Central memory CD4-positive, alpha-beta T cell (primary cell): ENCODE results near the gene BGLAP.

ENCODE experiments used
- DNase-seq: peaks from one replicate; pipeline ENCODE4 v3.0.0; 2022

Gene BGLAP

DNA sequence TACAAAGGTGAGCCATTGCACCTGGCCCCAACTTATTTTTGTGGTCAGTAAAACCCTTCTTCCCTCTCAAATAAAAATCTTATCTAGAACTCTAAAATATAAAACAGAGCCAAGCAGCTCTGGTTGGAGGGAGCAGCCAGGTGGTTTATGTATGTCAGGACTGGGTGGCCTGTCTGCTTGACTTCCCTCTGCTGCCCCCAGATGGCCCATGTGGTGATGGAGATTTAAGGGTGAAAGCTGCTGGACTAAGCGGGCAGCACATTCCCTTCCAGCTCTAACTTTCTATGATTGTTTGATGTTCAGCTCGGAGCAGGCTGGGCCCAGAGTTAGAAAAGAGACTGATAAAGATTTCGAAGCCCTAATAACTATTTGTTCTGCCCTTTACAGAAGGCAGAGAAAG lies 17.8 kb downstream of the BGLAP start:
- DNase-seq, result no peak

- no peak for DNase-seq
Measured at GRCh38 chr1:156260896-156261295, 18.9 kb downstream of the BGLAP start.

DNA sequence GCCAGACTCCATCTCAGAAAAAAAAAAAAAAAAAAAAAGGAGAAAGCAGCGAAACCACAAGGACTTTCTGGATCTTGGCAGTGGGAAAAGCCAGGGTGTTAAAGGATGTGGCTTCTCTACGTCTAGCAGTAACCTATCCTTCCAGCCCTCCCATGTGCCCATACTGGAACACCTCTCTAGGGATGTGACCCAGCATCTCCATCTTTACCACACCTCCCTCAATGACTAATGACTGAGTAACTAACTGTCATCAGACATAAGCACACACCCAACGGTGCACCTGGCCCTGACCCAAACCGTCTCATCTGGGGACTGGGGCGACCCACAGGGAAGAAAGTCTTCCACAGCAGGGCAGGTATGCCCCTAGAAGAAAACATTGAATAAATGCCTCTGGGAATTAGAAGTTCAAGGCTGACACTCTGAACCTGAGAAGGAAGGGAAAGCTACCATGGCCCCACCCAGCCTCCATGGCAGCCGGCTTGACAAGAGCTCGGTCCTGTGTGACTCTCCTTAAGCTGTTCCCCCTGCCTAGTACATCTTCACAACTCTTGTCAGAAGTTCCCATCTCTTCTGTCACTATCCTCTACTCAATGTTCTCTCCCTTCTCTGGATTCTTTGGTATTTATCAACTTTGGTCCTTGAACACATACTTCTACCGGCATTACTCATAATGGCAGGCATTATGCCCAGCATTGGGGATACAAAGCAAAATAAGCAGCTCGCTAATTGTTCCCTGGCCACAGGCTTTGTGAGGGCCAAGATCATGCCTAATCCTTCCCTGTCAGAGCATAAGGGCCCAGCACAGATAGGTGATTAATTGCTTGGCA lies 20.7 kb downstream of the BGLAP start:
- no peak for DNase-seq

DNA sequence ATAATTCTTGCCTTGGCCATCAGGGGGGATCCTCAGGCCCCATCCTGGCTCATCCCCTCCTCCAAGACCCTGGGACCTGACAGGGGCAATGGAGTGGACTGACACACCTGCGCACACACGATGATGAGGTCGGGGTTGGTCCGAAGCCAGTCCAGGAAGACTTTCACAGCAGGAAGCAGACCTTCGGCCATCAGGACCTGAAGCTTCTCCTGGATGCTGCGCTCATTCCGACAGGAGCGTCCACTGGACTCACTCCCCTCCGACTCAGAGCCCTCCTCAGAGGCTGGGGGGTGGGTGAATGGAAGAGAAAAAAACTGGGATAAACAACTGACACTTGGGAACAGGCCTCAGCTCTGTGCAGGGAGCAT lies 21.3 kb downstream of the BGLAP start:
- no peak for DNase-seq

GRCh38 chr1:156266051-156266450 lies 24.1 kb downstream of the BGLAP start:
- no peak for DNase-seq

GRCh38 chr1:156268336-156268735 lies 26.4 kb downstream of the BGLAP start:
- no peak for DNase-seq

DNA sequence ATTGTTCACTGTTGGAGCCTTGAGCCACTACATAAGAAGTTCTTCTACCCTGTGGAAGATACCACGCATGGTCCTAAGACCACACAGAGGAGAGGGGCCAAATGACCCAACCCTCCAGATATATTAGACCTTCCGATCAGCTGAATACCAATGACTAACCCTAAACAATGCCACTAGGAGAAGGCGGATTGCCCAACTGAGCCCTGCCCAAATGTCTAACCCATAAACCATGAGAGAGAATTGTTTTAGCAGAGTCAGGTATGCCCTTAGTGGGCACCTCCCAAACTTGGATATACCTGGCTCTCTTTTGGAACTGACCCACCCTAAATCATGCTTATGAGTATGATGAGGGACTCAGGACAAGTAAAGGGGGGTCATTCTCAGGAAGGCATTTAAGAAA lies 28.3 kb downstream of the BGLAP start:
- no peak for DNase-seq

- DNase-seq, result no peak
Measured at GRCh38 chr1:156276532-156276931, 34.5 kb downstream of the BGLAP start.

- no peak for DNase-seq
Measured at GRCh38 chr1:156276966-156277381, 35.0 kb downstream of the BGLAP start.

DNA sequence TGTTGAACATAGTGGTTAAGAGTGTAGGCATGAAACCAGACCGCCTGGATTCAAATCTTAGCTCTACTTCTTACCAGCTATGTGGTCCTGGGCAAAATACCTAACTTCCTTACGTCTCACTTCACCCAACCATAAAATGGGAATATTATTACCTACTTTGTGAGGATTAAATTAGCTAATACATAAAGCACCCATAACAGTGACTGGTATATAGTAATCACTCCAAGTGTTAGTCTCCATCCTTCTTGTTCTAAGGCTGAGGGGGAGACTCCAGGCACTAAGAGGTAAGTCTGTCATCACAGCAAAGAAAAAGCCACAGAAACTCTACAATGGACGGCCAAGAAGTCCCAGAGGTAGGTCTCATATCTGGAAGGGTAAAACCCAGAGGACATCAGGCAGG lies 37.9 kb downstream of the BGLAP start:
- no peak for DNase-seq

DNA sequence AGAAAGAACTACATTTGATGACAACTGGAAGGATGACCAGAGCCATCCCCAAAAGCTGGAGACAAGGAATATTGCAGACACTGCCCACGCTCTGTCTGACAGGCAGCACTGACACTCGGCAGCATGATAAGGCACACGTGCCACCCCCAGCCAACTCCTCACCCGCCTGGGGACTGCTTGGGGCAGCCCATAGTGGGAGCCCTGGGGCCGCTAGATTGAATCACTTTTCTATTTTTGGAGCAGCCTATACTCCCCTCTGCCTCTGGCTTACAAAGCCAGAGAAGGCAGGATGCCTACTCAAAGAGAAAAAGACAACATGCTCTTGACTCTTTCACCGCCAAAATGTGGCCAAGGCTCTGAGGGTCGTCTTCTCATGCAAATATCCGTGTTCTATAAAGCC lies 39.3 kb downstream of the BGLAP start:
- DNase-seq, result no peak

GRCh38 chr1:156281693-156282478 lies 39.9 kb downstream of the BGLAP start:
- no peak for DNase-seq

DNA sequence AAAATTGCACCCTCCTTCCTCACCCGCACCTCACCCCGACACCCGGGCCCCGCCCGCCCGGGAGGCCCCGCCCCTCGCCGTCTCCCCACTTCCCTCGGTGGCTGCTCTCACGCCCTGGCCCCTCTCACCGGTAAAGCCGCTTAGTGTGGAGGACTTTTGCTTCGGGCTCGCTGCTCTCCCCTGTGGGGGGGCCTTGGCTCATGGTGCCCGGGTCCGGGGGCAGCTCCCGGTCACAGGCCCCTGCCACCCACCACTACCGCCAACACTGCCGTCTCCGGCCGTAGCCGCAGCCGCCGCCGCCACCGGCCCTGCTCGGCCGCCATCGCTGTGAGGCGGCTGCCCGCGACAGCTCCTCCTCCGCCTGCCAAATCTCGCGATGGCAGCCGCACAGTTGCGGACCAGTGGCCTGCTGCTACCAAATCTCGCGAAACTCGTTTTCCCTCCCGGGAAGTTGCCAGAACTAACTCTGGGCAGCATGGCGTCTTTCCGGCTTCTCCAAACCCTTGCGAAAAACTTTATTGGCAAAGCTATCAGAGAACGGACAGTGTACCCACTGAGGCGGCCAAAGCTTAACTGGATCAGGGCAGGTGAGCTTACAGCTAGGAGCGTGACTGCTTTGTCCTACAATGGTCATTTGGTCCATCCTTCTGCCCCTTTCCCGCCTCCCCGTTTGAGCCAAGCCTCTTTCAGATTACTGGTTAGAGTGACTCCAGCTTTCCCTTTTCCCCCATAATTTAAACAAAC lies 40.7 kb downstream of the BGLAP start, which contains the start of gene SMG5:
Gene SMG5, minus strand, starts transcription at position 347 of the 744 bp plus-strand sequence. Its CDS starts 145 bp downstream, at position 202.
- peak; percentile 97 for DNase-seq

DNA sequence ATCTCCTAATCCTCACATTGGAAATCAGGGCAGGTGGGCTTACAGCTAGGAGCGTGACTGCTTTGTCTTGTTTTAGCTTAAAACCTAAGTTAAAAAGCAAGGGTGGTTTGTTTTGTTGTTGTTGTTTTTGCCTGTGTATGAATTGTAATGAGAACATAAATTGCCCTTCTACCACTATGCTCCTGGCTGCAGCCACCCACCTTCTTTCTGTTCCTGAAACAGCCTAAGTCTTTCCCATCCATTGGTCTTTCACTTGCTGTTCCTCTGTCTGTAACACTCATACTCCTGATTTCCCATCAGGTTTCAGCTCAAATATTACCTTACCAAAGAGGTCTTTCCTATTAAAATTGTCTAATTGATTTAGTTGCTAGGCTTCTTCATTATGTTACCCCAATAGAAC lies 41.5 kb downstream of the BGLAP start:
- no peak for DNase-seq

DNA sequence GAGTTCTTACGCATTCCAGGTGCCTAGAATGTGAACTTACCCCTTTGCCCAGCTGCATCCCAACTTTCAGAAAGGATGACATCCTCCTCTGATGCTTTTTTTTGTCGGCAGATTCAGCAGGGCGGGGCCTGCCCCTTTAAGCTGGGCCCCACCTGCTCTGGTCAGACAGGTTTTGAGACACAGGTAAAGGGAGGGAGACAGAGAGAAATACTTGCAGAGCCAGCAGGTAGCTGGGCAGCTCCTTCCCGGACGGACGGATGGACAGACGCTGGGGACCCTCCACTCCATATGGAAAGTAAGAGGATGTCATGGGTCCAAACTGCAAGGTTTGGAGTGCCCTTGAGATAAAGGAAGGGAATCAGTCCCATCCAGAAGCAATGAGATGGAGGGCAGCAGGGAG lies 42.1 kb downstream of the BGLAP start, which contains the start of gene TMEM79:
Gene TMEM79, plus strand, starts transcription at position 214 of the 400 bp plus-strand sequence. CDS start 902 bp downstream, outside the sequence.
- DNase-seq, result no peak

DNA sequence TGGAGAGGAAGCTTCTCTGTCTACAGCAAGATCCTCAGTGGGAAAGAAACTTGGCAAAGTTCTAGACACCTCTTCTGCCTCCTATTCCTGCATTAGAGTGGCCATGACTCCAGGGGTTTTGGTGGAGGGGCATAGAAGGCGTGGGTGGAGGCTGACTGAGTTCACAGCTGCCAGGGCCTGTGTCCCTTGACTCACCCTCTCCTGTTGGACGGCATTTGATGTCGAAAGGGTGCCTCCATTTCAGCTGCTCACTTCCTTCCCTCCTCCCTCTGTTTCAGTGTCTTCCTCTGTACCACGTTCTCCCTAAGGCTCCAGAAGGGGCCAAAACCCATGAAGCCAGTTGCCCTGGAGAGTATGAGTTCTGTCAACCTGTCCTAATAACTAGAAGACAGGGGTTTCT lies 42.8 kb downstream of the BGLAP start:
- no peak for DNase-seq

- no peak for DNase-seq
Measured at GRCh38 chr1:156285437-156285836, 43.5 kb downstream of the BGLAP start.

DNA sequence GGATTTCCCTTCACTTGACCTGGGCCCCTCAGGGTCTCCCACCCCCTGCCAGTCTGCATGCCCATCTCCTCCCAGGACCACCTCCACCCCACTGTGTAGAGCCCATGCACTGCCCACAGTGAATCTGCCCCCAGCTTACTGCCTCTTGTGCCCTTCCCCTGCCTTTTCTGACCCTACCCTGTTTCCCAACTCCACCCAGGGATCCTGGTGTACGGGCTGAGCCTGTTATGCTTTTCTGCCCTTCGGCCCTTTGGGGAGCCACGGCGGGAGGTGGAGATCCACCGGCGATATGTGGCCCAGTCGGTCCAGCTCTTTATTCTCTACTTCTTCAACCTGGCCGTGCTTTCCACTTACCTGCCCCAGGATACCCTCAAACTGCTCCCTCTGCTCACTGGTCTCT lies 44.1 kb downstream of the BGLAP start:
- no peak for DNase-seq

GRCh38 chr1:156289857-156290256 lies 47.9 kb downstream of the BGLAP start:
- no peak for DNase-seq

- no peak for DNase-seq
Measured at GRCh38 chr1:156291226-156292061, 49.5 kb downstream of the BGLAP start.
